Activated effector memory CD4-positive, alpha-beta T cell treated with Interleukin-2 at 50 U/mL for 16 hours (primary cell): Measurements from ENCODE around the gene AQP5.

Experiments
- DNase-seq: peaks from one replicate; pipeline ENCODE4 v3.0.0-alpha.2; 2020

The AQP5 gene

GRCh38 chr12:49961111-49961922 lies at the start of gene AQP5:
AQP5 (plus strand) TSS chr12:49961872; CDS start chr12:49962018, 146 bp downstream.
- no peak for DNase-seq

GRCh38 chr12:49912345-49913255 lies 49.1 kb upstream of the AQP5 start:
- no peak for DNase-seq

GRCh38 chr12:49916129-49916919 lies 45.3 kb upstream of the AQP5 start:
- no peak for DNase-seq

GRCh38 chr12:49917166-49917787 lies 44.4 kb upstream of the AQP5 start:
- no peak for DNase-seq

GRCh38 chr12:49917788-49918173 lies 43.9 kb upstream of the AQP5 start:
- no peak for DNase-seq

- no peak for DNase-seq
Observed at GRCh38 chr12:49920241-49920914, 41.3 kb upstream of the AQP5 start.

- DNase-seq: no peak
Observed at GRCh38 chr12:49920915-49921286, 40.8 kb upstream of the AQP5 start.

- DNase-seq: no peak
Observed at GRCh38 chr12:49921299-49921698, 40.4 kb upstream of the AQP5 start.

GRCh38 chr12:49921936-49922335 lies 39.7 kb upstream of the AQP5 start:
- DNase-seq: no peak

GRCh38 chr12:49922349-49923034 lies 39.2 kb upstream of the AQP5 start:
- DNase-seq: no peak

GRCh38 chr12:49923035-49923644 lies 38.5 kb upstream of the AQP5 start:
- DNase-seq: no peak

GRCh38 chr12:49923880-49924556 lies 37.7 kb upstream of the AQP5 start:
- DNase-seq: no peak

GRCh38 chr12:49924628-49925246 lies 36.9 kb upstream of the AQP5 start:
- DNase-seq: no peak

- no peak for DNase-seq
Observed at GRCh38 chr12:49925433-49926204, 36.1 kb upstream of the AQP5 start.

GRCh38 chr12:49928471-49928870 lies 33.2 kb upstream of the AQP5 start:
- no peak for DNase-seq

GRCh38 chr12:49929581-49929980 lies 32.1 kb upstream of the AQP5 start:
- no peak for DNase-seq

GRCh38 chr12:49930515-49931288 lies 31.0 kb upstream of the AQP5 start:
- no peak for DNase-seq

GRCh38 chr12:49932023-49932422 lies 29.6 kb upstream of the AQP5 start:
- no peak for DNase-seq
